GM21381 (cell line): ENCODE data around the gene SASH1.
"Not testable (repeated sequence)": the region's sequence is repeated elsewhere in the genome, so short reads cannot be mapped to it uniquely, and the experiment has no call there.

Experiments used
- ATAC-seq: cut with Tn5 transposase; IDR thresholded peaks from one replicate; pipeline ENCODE4 v1.9.1; 2021; ENCODE audit warnings: mild to moderate bottlenecking, moderate library complexity; ENCODE audit not compliant: unreplicated experiment

SASH1 gene

DNA sequence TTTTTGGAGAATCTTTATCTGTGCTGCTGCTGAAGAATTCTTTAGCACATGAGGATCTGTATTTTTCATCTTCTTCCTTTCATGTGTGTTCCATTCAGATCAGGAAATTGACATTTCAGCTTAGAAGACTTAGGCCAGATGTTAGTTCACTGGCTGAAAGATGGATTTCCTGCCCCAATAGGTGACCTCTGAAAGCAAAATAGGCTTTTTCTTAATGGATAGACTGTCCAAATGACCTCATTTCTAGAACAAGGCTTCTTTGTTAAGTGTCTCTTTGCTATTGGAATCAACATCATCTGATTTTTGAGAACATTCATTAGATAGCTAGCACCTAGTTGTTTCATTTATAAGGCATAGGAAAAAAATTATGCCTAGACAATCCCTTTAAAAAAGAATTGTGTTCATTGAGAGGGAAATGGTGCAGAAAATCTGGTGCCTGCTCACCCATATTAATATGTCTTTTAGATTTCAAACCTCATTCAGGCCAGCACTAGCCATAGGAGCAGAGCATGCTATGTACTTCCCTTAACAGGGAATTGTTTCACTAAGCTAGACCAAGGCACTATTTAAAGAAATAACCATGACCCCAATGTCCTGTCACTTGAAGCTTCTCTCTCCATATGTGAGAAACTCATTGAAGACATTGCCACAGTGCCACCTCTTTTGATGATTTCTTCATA, 13.6 kb upstream of the SASH1 start:
- no peak for ATAC-seq

DNA sequence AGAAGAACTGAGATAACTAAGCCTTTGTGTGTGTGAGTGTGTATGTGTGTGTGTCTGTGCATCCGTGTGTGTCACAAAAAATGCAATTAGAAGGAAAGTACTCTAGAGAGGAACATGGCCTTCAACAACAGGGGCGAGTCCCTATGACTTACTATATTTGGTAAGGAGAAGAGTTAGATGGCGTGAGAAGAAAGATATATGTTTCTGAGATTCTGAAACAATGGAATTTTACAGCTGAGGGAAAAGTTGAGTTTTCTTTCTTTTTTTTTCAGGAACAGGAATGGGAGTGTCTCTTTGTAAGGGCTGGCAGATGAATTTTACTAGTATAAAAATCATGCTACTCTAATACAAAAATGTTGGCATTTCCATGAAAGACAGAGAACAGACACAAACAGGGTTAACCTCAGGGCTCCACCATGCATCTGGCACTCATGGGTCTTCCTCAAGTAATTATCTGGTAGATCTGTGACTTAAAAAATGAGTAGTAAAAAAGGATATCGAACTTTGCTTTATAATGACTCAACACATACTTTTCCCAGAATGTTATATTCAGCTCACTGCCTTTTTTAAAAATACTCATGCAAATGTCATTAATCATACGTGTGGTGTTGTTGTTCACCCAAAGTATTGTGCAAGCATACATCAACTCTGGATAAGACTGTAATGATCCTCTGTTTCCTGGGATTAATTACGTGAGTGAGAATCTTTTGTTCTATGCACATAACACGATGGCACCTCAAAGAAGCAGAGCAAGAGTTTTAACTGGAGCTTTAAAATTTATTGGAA, 12.8 kb upstream of the SASH1 start:
- ATAC-seq: no peak

DNA sequence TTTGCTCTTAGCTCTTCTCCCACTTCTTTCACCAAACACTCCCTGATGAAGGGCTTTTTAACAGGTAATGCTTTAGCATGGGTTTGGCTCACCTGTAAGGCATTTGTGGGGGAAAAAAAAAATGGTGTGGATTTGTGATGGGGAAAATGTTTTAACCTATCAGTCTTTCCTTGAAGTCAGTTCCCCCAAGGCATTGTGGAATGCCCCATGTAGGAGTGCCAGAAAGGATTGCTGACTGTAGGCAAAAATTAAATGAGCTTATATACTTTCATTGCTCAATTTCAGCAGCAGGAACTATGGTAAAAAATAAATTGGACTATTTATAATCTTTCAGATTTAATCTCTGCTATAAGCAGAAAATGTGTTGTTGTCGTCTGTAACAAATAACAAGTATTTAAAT, 10.6 kb upstream of the SASH1 start:
- no peak for ATAC-seq

DNA sequence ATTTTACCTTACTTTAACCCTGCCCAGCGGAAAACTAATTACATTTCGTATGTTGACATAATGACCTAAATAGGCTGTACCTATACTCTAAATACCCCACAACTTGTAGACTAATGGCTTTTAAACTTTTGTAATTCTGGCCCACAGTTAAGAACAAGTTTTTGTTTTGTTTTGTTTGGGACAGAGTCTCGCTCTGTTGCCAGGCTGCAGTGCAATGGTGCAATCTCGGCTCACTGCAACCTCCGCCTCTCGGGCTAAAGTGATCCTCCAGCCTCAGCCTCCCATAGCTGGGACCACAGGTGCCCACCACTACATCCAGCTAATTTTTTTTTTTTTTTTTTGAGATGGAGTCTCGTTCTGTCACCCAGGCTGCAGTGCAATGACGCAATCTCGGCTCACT, 5.7 kb upstream of the SASH1 start:
- ATAC-seq: no peak

DNA sequence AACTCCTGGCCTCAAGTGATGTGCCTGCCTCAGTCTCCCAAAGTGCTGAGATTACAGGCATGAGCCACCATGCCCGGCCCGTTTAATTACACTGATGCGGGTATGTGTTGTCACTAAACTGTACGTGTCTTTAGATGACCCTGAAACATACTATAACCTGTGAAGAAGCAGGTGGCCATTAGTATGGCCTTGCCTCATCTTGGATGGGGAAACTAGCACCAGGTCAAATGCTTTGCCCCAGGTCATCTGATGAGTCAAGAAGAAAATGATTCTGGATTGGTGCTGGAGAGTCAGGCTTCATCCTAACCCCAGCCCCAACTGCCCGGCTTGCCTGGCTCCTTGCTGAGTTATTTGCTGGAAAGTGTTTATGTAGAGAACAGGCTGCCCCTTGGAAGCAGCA, 2.9 kb upstream of the SASH1 start:
- no peak for ATAC-seq

DNA sequence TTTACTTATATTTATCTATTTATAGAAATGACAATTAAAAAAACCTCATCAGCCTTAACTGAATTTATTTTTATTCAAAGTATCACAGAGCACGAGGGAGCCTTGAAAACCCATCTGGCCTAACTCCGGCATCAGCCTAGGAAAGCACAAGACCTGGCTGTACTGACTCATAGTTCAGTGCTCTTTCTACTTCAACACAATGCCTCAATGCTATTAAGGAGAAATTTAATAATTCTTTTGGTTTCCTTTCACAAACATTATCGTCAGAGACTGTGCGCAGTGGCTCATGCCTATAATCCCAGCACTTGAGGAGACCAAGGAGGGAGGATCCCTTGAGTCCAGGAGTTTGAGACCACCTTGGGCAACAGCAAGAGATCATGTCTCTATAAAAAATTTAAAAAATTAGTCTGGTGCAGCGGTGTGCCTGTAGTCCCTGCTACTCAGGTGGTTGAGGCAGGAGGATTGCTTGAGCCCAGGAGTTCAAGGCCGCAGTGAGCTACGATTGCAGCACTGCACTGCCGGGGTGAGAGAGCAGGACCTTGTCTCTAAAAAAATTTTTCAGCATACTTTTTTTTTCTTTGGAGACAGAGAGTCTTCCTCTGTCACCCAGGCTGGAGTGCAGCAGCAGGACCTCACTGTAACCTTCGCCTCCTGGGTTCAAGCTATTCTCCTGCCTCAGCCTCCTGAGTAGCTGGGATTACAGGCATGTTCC, 1.9 kb upstream of the SASH1 start:
- ATAC-seq: no peak

DNA sequence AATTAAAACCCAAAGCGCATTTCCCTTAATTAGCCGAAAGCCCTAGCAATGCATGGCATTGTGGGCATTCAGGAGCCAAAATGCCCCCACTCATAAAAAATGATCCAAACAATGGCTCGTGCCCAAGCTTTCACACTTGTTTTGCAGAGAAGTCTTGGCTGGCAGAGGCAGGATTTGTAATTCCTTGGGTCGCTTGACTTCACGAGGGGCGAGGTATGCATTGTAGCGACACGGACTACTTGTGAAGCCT, 613 bp upstream of the SASH1 start:
- no peak for ATAC-seq

DNA sequence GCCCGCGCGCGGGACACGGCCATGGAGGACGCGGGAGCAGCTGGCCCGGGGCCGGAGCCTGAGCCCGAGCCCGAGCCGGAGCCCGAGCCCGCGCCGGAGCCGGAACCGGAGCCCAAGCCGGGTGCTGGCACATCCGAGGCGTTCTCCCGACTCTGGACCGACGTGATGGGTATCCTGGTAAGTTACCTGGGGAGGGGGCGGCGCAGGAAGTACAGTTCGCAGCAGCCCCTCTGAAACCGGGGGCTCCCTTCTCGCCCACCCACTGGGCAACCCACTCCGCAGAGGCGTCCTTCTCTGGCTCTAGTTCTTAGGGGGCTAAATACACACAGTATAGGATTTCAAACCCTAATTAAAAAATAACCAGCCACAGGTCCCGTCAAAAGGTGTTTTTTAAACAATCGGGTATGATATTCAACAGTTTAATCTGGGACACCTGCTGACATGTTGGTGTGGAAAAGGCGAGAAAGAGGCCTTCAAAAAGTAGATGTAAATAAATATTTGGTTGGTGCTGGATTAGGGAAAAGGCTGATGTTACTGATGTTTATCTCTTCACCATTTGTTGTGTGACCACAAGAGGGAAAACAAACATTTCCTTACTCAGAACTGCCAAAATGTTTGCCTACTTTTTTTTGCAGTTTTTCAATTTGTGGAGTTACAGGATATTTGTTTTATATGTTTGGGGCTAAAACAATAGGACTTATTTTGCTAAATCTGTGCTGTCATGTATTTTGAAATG, 577 bp downstream of the SASH1 start:
- no peak for ATAC-seq

DNA sequence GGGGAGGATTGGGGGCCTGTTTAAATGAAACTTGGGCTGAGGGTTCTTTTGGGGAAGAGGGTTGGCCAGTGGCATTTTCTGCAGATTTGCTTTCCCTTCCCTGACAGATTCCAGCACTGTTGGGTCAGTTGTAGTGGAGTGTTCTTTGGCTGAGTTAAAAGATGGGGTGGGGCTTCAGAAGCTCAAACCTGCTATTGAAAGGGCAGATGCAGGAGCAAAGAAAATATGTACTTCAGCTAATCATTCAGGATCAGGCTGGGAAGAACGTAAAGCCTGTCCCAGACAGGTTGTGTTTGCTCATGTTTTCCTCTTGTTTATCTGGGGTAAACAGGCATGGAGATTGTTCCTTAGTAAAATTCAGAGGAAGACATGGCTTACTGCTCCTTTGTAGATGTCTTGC, 2.5 kb downstream of the SASH1 start:
- no peak for ATAC-seq

DNA sequence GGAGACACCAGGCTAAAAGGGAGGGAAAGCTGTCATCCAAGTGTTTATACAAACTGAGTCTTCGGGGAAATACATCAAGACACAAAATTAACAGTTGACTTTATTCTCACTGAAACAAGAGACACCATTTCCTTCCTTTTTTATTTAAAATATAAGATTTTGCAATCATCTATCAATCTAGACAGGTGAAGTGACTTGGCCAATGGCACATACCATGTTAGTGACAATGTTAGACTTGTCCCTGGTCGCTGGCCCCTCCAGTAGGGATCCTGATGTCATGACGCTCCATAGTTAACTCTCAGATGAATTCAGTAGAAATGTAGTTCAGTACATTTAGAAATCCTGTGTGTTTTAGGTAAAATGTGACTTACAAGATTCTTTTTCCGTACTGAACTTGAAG, 2.9 kb downstream of the SASH1 start:
- ATAC-seq: no peak

DNA sequence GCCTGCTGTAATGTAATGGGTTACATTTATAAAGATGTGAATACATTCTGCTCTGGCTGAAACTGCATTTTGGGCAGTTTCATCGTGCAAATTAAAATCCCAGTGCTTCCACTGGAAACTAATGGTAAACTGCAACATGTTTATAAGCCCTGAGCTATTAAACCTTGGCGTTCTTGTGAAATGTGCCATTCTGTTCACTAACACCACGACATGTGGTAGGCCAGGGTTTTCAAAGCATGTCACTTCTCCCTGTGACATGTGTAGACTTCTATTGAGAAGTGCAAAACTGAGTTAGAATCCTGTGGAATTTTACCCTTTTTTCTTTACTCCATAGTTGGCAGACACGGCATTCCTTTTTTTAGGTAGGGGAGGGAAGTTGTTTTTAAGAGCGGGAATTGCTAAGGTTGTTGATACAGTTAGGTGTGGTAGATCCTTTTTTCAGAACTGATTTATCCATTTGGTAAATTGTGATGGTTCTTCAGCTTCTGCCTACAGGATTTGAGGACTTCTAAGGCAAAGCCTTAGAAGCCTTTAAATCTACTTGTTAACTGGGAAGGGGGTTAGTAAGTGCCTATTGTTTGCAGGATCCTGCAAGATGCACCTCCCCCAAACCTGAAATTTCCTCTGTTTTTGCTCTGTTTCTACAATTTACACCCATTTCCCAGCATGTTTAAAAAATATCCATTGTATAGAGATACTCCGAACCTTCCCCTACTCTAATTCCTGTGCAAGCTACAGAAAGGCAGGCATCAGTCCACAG, 4.2 kb downstream of the SASH1 start:
- ATAC-seq: no peak

DNA sequence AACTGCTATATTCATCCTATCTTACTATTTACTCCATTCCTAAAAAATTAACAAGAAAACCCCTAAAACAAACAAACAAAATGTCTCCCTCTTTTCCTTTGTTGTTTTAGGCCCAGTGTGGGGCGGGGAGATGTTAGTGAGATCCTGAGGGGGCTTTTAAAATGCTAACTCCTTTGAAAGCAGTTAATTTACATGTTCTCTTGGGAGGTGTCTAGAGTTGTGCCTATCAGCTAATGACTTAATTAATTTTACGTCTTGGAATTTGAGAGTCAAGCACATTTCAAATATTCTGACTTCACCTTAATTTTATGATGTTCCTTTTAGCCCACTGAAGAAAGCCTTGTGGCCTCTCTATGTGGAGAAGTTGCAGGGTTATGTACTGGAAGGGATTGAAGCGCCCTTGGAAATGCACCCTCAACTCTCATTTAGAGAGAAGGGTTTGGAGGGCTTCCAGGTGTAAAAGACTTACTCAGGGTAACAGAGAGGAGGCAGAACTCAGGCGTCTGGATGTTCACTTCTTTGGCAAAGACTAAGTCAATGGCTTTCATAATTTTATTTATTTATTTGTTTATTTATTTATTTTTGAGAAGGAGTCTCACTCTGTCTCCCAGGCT, 4.9 kb downstream of the SASH1 start:
- no peak for ATAC-seq

DNA sequence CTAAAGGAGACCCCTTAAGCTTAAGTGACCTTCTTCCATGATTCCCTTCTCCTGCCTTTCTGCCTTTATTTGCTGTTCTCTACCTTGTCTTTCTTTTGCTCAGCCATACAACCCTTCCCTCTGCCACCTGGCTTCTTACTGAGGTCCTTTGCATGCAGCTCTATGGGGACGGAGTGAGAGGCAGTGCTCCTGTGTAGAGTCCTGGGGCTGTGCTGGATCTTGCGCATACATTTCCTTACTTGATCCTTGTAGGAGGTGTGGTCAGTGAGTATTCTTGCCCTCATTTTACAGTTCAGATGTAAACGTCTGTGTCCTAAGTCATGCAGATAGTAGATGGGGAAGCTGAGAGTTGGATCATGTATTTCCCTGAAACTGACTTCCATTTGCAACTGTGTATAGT, 5.7 kb downstream of the SASH1 start:
- no peak for ATAC-seq

DNA sequence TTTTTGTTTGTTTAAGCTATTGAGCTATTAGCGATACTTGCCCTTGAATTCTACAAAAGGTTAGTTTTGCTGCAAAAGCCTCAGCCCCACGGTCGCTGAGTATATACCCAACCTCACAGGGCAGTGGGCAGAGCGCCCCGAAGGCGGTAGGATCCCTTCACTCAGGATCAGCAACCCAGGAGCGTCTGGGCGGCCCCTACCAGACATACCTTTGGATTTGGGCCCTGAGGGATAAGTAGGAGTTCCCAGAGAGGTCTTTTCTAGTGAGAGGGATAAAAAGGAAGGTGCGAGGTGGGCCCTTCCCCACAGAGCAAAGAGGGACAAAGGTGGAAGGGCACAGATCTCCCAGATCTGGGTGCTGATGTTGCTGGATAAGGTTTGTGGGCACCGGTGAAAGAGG, 6.1 kb downstream of the SASH1 start:
- ATAC-seq: no peak

DNA sequence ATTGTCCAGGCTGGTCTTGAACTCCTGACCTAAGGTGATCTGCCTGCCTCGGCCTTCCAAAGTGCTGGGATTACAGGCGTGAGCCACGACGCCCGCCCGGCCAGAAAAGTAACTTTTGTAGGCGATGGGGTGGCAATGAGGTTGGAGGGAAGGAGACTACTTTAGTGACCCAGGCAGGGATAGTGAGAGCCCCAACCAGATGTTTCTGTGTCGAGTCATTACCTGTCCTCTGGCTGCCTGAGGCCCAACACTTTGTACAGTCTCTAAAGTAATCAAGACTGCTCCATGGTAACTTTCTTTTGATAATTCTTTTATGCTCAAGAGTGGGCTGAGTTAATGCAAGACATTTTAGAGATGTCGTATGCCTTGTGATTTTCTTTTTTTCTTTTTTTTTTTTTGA, 6.8 kb downstream of the SASH1 start:
- ATAC-seq: no peak

DNA sequence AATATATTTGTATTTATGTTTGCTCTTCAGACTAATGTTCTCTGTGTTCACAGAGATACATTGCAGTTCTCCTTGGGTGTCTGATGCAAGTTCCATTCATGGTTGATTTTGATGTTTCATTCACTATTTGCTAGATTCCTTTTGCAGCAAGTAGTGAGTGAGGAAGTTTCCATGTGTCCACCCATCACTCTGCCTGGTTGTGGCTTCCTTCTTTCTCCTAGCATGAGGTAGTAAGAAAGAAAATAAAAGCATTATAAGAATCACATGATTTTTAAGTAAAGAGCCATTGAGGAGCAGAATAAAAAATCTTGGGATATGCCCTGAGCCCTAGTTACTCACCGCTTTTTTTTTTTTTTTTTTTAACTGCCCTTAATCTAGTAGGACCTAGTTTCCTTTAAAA, 8.7 kb downstream of the SASH1 start:
- ATAC-seq: no peak

DNA sequence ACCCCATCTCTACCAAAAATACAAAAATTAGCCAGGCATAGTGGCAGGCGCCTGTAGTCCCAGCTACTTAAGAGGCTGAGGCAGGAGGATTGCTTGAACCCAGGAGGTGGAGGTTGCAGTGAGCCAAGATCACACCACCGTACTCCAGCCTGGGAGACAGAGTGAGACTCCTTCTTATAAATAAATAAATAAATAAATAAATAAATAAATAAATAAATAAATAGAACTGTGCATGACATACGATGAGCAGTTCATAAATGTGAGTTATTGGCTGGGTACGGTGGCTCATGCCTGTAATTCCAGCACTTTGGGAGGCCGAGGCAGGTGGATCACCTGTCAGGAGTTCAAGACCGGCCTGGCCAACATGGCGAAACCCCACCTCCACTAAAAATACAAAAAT, 9.8 kb downstream of the SASH1 start:
- ATAC-seq: not testable (repeated sequence)

DNA sequence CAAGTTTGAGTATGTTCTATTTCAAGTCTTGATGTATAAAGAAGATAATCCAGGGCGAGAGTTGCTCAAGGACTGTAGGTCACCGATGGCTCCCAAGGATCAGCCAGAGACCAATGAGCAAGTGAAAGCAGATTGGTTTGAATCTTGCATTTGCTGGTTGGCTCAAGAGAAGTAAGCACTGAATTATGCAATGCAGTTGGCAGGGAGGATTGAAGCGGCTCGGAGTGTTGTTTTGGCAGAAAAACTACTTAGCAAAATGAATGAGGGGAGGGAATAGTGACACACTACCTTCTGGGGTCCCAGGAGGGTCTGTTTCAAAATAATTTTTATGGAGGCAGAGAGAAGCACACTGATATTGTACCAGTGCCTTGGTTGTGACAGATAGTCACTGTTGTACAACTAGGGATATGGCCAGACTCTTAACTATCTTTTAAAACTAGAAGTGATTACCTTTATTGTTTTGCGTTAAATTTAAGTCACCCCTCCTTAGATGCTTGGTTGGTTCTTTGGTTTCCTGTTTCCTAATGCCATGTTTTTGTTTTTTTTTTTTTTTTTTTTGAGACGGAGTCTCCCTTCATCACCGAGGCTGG, 15.7 kb downstream of the SASH1 start:
- ATAC-seq: no peak

DNA sequence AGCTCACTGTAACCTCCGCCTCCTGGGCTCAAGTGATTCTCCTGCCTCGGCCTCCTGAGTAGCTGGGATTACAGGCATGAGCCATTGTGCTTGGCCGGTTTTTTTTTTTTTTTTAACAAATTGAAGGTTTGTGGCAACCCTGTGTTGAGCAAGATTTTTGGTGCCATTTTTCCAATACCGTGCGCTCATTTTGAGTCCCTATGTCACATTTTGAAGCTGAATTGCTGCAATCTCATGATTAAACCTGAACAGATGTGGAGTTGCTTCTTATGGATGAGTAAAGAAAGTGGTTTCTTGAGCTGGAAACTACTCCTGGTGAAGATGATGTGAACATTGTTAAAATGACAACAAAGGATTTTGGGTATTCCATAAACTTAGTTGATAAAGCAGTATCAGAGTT, 16.6 kb downstream of the SASH1 start:
- no peak for ATAC-seq
